Esophagus squamous epithelium (tissue), 4 donors: ENCODE measurements around the gene SPDYE2B.
"Not testable (repeated sequence)": the region's sequence is repeated elsewhere in the genome, so short reads cannot be mapped to it uniquely, and the experiment has no call there.

Source experiments
- CTCF ChIP-seq, 6 experiments: fragments of 450-650 bp in 4 of 6; fragments of 200-600 bp in 2 of 6; sonication (generic) in 2 of 6; IDR thresholded peaks; one replicate each; pipeline ENCODE4 v1.5.1; 2016 to 2019; ENCODE audit warnings: antibody characterized with exemption in 6 of 6, mild to moderate bottlenecking in 4 of 6, moderate library complexity in 4 of 6
- POLR2A ChIP-seq, 4 donors: fragments of 450-650 bp; IDR thresholded peaks; one replicate each; pipeline ENCODE4 v1.6.1; 2017; ENCODE audit warnings: antibody characterized with exemption in 4 of 4, mild to moderate bottlenecking in 4 of 4, moderate library complexity in 3 of 4

- TF ChIP-seq CTCF, POLR2A (IDR thresholded peaks at IDR 0.05): not testable (repeated sequence)
Measured at GRCh38 chr7:102649924-102650323, at the start of gene SPDYE2B.
